Fibroblast of lung (primary cell): ENCODE results near the gene TMEM208. TPM values are rescaled to one million over a fixed set of nuclear protein-coding genes. Genes with fewer than 3 reads are reported as not detected.

Source experiments
- DNase-seq, 2 donors: peaks; one replicate each; pipeline versions ENCODE4 v3.0.0 to v3.0.0-alpha.2; 2010; ENCODE audit warnings: low read depth in 2 of 2
- H2AFZ ChIP-seq: 2 replicates; pipeline ENCODE4 v1.5.1; 2012; ENCODE audit warnings: low read length, control low read depth, inconsistent platforms
- H3K27ac ChIP-seq: 2 replicates; pipeline ENCODE4 v1.5.1; 2011; ENCODE audit warnings: low read length, control low read depth; ENCODE audit not compliant: insufficient read depth
- H3K27me3 ChIP-seq: 2 replicates; pipeline ENCODE4 v1.5.1; 2011; ENCODE audit warnings: mild to moderate bottlenecking, low read length; ENCODE audit not compliant: control insufficient read depth, insufficient read depth
- H3K36me3 ChIP-seq: 2 replicates; pipeline ENCODE4 v1.5.1; 2011; ENCODE audit warnings: low read length; ENCODE audit not compliant: control insufficient read depth, insufficient read depth
- H3K4me1 ChIP-seq: 2 replicates; pipeline ENCODE4 v1.5.1; 2011; ENCODE audit warnings: low read length; ENCODE audit not compliant: control insufficient read depth, insufficient read depth; ENCODE audit errors: extremely low read depth
- H3K4me2 ChIP-seq: 2 replicates; pipeline ENCODE4 v1.5.1; 2011; ENCODE audit warnings: low read length, control low read depth; ENCODE audit not compliant: insufficient read depth; ENCODE audit errors: extremely low read depth
- H3K4me3 ChIP-seq, 4 experiments: fragments of 200-600 bp in 1 of 4; sonication (generic) in 1 of 4; replicated peaks in 1 of 4; 2 replicates each; pipeline ENCODE4 v1.5.1; 2011 to 2016; ENCODE audit warnings: low read length in 4 of 4, low read depth in 3 of 4, mild to moderate bottlenecking in 3 of 4, control low read depth in 2 of 4, inconsistent platforms in 1 of 4, mixed read lengths in 1 of 4; ENCODE audit not compliant: insufficient read depth in 1 of 4; ENCODE audit errors: control extremely low read depth in 1 of 4
- H3K79me2 ChIP-seq: 2 replicates; pipeline ENCODE4 v1.5.1; 2012; ENCODE audit warnings: mild to moderate bottlenecking, low read length, inconsistent platforms; ENCODE audit not compliant: control insufficient read depth, insufficient read depth
- H3K9ac ChIP-seq: 2 replicates; pipeline ENCODE4 v1.5.1; 2011; ENCODE audit warnings: mild to moderate bottlenecking, low read length, control low read depth; ENCODE audit not compliant: insufficient read depth
- H3K9me3 ChIP-seq: 2 replicates; pipeline ENCODE4 v1.5.1; 2012; ENCODE audit warnings: low read depth, low read length; ENCODE audit not compliant: control insufficient read depth, insufficient read depth
- H4K20me1 ChIP-seq: 2 replicates; pipeline ENCODE4 v1.5.1; 2011; ENCODE audit warnings: low read length; ENCODE audit not compliant: control insufficient read depth, insufficient read depth; ENCODE audit errors: extremely low read depth
- EZH2 ChIP-seq: IDR thresholded peaks from 2 replicates; pipeline ENCODE4 v1.5.1; 2012; ENCODE audit warnings: low read length, control low read depth, mild to moderate bottlenecking; ENCODE audit errors: missing control alignments
- polyA plus RNA-seq, 2 donors: library from polyadenylated mRNA; depleted of rRNA in 1 of 2; stranded (reverse) in 1 of 2; unstranded in 1 of 2; fragments of >200 nt; gene quantifications; 2 replicates each; pipeline ENCODE4 v1.2.1, GENCODE V29; 2011 to 2012; ENCODE audit warnings: missing spikeins in 1 of 2
- total RNA-seq: library from RNA; depleted of rRNA; stranded (reverse); fragments of >200 nt; gene quantifications from 2 replicates; pipeline ENCODE4 v1.2.1, GENCODE V29; 2014
- TF ChIP-seq, protein P1 (sequence below), 2 donors: IDR thresholded peaks in 1 of 2; conservative IDR thresholded peaks in 1 of 2; 1 replicate in 1 of 2; 2 replicates in 1 of 2; pipeline ENCODE4 v1.5.1; 2011 to 2012; ENCODE audit warnings: low read length in 2 of 2, control low read depth in 1 of 2, inconsistent platforms in 1 of 2, low read depth in 1 of 2, mild to moderate bottlenecking in 1 of 2

Gene TMEM208
- total and polyA plus RNA-seq, 2 donors (not counting 1 experiment from before 2014, with no cell fraction given), result 26.3 to 43.2 TPM

DNA sequence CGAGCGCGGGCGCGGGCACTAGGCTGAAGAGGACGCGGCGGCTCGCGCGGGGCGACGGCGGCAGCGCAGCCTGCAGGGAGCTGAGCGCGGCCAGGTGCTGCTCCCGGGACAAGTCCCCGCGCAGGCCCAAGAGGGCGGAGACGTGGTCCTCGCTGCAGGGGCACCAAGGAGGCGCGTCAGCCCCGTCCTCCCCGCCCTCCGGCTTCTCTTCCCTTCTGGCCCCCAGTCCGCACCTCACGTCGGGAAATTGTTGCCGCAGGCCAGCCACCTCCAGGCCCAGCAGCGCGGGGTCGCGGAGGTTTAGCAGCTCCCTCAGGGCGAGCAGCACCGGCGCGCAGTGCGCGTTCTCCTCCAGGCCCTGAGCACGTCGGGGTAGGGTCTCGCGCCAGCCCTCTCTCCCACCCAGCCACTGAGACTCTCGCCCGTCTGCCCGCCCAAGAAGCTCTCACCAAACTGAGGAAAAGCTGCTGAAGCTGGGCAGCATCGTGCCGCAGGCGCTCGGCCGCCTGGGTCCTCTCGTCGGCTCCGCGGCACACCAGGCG, 42.4 kb upstream of the TMEM208 start:
- Histone ChIP-seq H3K79me2 (peaks cover 9% of the 10 kb centered on the region), H3K4me2 (peak overlapping the region; percentile 84), H3K27me3 (no peaks in the 10 kb centered on the region), H3K4me3 (peak overlapping the region; percentile 24 to 67 (median 59)), H4K20me1 (no peaks in the 10 kb centered on the region), H3K9ac (no peak overlapping the region), H3K9me3 (no peaks in the 10 kb centered on the region), H3K4me1 (peaks cover 24% of the 10 kb centered on the region), H2AFZ (no peak overlapping the region), H3K27ac (no peak overlapping the region), H3K36me3 (peaks cover 3% of the 10 kb centered on the region)
- DNase-seq, result no peak
- TF ChIP-seq, protein P1, sequence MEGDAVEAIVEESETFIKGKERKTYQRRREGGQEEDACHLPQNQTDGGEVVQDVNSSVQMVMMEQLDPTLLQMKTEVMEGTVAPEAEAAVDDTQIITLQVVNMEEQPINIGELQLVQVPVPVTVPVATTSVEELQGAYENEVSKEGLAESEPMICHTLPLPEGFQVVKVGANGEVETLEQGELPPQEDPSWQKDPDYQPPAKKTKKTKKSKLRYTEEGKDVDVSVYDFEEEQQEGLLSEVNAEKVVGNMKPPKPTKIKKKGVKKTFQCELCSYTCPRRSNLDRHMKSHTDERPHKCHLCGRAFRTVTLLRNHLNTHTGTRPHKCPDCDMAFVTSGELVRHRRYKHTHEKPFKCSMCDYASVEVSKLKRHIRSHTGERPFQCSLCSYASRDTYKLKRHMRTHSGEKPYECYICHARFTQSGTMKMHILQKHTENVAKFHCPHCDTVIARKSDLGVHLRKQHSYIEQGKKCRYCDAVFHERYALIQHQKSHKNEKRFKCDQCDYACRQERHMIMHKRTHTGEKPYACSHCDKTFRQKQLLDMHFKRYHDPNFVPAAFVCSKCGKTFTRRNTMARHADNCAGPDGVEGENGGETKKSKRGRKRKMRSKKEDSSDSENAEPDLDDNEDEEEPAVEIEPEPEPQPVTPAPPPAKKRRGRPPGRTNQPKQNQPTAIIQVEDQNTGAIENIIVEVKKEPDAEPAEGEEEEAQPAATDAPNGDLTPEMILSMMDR (conservative IDR thresholded peaks at IDR 0.05 in 1 of 2, IDR thresholded peaks at IDR 0.05 in 1 of 2; ENCODE audit: low read depth in 1 of 2, low read length in 2 of 2), result no peak
- peak; percentile 42 for TF ChIP-seq EZH2

DNA sequence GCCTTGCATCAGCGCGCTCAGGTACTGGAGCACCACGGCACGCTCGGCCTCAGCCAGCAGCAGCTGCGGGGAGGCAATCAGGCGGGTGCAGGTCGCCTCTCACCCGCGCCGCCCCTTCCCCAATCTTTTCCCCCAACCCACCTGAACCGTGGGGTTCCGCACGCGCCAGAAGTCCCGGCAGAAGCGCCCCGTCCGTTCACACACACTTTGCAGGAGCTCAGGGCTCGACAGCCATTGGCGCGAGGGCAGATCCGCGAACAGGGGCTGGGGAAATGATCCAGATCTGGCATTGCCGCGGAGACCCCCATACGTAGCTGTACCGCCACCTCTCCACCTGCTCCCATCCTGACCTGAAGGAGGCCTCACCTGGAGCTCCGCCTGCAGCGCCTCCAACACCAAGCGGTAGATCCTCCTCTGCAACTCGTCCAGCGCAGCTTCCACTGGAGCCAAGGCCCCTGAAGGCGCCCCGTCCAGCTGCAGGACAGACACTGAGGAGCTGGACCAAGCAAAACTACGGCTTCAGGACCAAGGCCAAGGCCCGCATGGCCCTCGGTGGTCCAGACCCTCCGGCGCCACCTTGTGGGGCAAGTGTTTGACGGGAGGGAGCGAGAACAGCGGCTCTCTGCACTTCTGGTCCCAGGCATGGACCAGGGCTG, 41.8 kb upstream of the TMEM208 start:
- Histone ChIP-seq H3K36me3 (peaks cover 3% of the 10 kb centered on the region), H2AFZ (no peak overlapping the region), H3K9ac (no peak overlapping the region), H3K4me3 (peak overlapping the region in 2 of 4 experiments; percentile 21 to 63), H3K4me1 (peaks cover 24% of the 10 kb centered on the region), H3K9me3 (no peaks in the 10 kb centered on the region), H4K20me1 (no peaks in the 10 kb centered on the region), H3K27ac (no peak overlapping the region), H3K27me3 (no peaks in the 10 kb centered on the region), H3K79me2 (peaks cover 9% of the 10 kb centered on the region), H3K4me2 (peak overlapping the region; percentile 39)
- TF ChIP-seq EZH2, result no peak
- TF ChIP-seq, protein P1 (conservative IDR thresholded peaks at IDR 0.05 in 1 of 2, IDR thresholded peaks at IDR 0.05 in 1 of 2; ENCODE audit: low read depth in 1 of 2, low read length in 2 of 2), result peak; percentile 64 to 87
- DNase-seq, result peak; percentile 83 to 92

DNA sequence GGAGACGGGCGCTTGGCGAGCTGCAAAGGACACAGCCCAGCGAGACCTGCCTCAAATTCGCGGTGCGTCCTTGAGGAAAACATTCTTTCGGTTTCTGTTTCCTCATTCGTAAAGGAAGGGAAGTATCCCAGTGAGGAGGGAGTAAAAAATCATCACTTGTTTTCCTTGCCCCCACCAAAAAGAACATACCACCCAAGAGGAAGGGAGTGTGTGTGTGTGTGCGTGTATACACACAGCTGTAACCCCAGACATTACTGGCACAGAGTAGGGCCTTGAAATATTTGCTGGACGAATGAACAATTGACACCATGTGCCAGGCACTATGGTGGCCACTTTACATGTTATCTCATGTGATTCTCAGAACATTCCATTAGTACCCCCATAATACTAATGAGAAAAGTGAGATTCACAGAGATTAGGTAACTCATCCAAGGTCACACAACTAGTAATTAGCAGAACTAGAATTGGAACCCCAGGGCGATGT, 41.2 kb upstream of the TMEM208 start:
- Histone ChIP-seq H3K79me2 (peaks cover 9% of the 10 kb centered on the region), H2AFZ (no peak overlapping the region), H3K4me3 (peak overlapping the region in 1 of 4 experiments; percentile 34), H4K20me1 (no peaks in the 10 kb centered on the region), H3K4me2 (peak overlapping the region; percentile 39), H3K27ac (no peak overlapping the region), H3K9me3 (no peaks in the 10 kb centered on the region), H3K9ac (no peak overlapping the region), H3K27me3 (no peaks in the 10 kb centered on the region), H3K4me1 (peaks cover 25% of the 10 kb centered on the region), H3K36me3 (no peaks in the 10 kb centered on the region)
- DNase-seq, result no peak
- TF ChIP-seq, protein P1 (conservative IDR thresholded peaks at IDR 0.05 in 1 of 2, IDR thresholded peaks at IDR 0.05 in 1 of 2; ENCODE audit: low read depth in 1 of 2, low read length in 2 of 2), result no peak
- TF ChIP-seq EZH2, result no peak
